Astrocyte (in vitro differentiated cells and primary cell): ENCODE data around the gene KCNH3. TPM values are rescaled to one million over a fixed set of nuclear protein-coding genes. Genes with fewer than 3 reads are reported as not detected.

Experiments
- DNase-seq: peaks from one replicate; pipeline ENCODE4 v3.0.0-alpha.2; 2010; ENCODE audit warnings: low read depth
- FAIRE-seq: peaks from 2 replicates; lab custom pipeline; 2011; peaks lifted over from hg19 to GRCh38; lab: Jason Lieb, UNC
- H2AFZ ChIP-seq: 2 replicates; pipeline ENCODE4 v1.6.0; 2012; ENCODE audit warnings: low read depth, low read length, inconsistent platforms
- H3K27ac ChIP-seq: 2 replicates; pipeline ENCODE4 v1.5.1; 2011; ENCODE audit warnings: low read depth, low read length, inconsistent platforms
- H3K27me3 ChIP-seq: 2 replicates; pipeline ENCODE4 v1.6.0; 2011; ENCODE audit warnings: low read length, inconsistent platforms; ENCODE audit not compliant: insufficient read depth
- H3K36me3 ChIP-seq: 2 replicates; pipeline ENCODE4 v1.5.1; 2011; ENCODE audit warnings: low read length, inconsistent platforms; ENCODE audit not compliant: insufficient read depth
- H3K4me1 ChIP-seq: 2 replicates; pipeline ENCODE4 v1.5.1; 2011; ENCODE audit warnings: low read length, inconsistent platforms; ENCODE audit not compliant: insufficient read depth
- H3K4me2 ChIP-seq: 2 replicates; pipeline ENCODE4 v1.6.0; 2012; ENCODE audit warnings: low read length, inconsistent platforms
- H3K4me3 ChIP-seq: 2 replicates; pipeline ENCODE4 v1.5.1; 2011; ENCODE audit warnings: low read depth, mild to moderate bottlenecking, low read length, inconsistent platforms; ENCODE audit not compliant: insufficient read depth
- H3K79me2 ChIP-seq: 2 replicates; pipeline ENCODE4 v1.6.0; 2012; ENCODE audit warnings: mild to moderate bottlenecking, low read length, inconsistent platforms; ENCODE audit not compliant: insufficient read depth
- H3K9ac ChIP-seq: 2 replicates; pipeline ENCODE4 v1.6.0; 2012; ENCODE audit warnings: mild to moderate bottlenecking, low read length, inconsistent platforms
- H3K9me3 ChIP-seq: 2 replicates; pipeline ENCODE4 v1.5.1; 2012; ENCODE audit warnings: low read depth, mild to moderate bottlenecking, low read length, inconsistent platforms; ENCODE audit not compliant: insufficient read depth
- H4K20me1 ChIP-seq: 2 replicates; pipeline ENCODE4 v1.6.0; 2012; ENCODE audit warnings: low read length, inconsistent platforms; ENCODE audit not compliant: insufficient read depth
- H3K27ac Mint-ChIP-seq: one replicate; pipeline ENCODE4 v1.8.0; 2021; ENCODE audit warnings: mild to moderate bottlenecking, mixed read lengths; ENCODE audit not compliant: unreplicated experiment
- H3K27me3 Mint-ChIP-seq: one replicate; pipeline ENCODE4 v1.8.0; 2021; ENCODE audit warnings: low read depth, mixed read lengths; ENCODE audit not compliant: unreplicated experiment
- H3K36me3 Mint-ChIP-seq: one replicate; pipeline ENCODE4 v1.8.0; 2021; ENCODE audit warnings: low read depth, mixed read lengths; ENCODE audit not compliant: unreplicated experiment
- H3K4me1 Mint-ChIP-seq: one replicate; pipeline ENCODE4 v1.8.0; 2021; ENCODE audit warnings: low read depth, mixed read lengths; ENCODE audit not compliant: unreplicated experiment
- H3K4me3 Mint-ChIP-seq: one replicate; pipeline ENCODE4 v1.8.0; 2021; ENCODE audit warnings: mild to moderate bottlenecking, moderate library complexity, mixed read lengths; ENCODE audit not compliant: unreplicated experiment
- H3K9me3 Mint-ChIP-seq: one replicate; pipeline ENCODE4 v1.8.0; 2021; ENCODE audit warnings: mild to moderate bottlenecking, mixed read lengths; ENCODE audit not compliant: unreplicated experiment
- CTCF ChIP-seq: IDR thresholded peaks from 2 replicates; pipeline ENCODE4 v1.5.1; 2011; ENCODE audit warnings: low read depth, mild to moderate bottlenecking, inconsistent platforms, low read length, moderate library complexity; ENCODE audit not compliant: insufficient read depth
- EZH2 ChIP-seq: IDR thresholded peaks from 2 replicates; pipeline ENCODE4 v1.6.1; 2012; ENCODE audit warnings: mild to moderate bottlenecking, low read length, inconsistent platforms; ENCODE audit not compliant: insufficient read depth
- total RNA-seq: library from RNA; stranded (reverse); gene quantifications from 2 replicates; pipeline ENCODE4 v1.2.1, GENCODE V29; 2021

KCNH3 gene
- total RNA-seq, 1 donor from 2014 or later, result not detected

GRCh38 chr12:49541911-49542505, 3.2 kb downstream of the KCNH3 start:
- H3K36me3 Mint-ChIP-seq, result peaks cover 2% of the 10 kb centered on the region
- H3K4me3 ChIP-seq, result no peak overlapping the region
- H3K79me2 ChIP-seq, result no peaks in the 10 kb centered on the region
- H3K27me3 Mint-ChIP-seq, result peaks cover 81% of the 10 kb centered on the region
- no peaks in the 10 kb centered on the region for H3K9me3 ChIP-seq
- H2AFZ ChIP-seq, result no peak overlapping the region
- no peak for TF ChIP-seq EZH2
- TF ChIP-seq CTCF, result no peak
- H3K27me3 ChIP-seq, result peaks cover 52% of the 10 kb centered on the region
- no peak overlapping the region for H3K4me3 Mint-ChIP-seq
- H3K36me3 ChIP-seq, result no peaks in the 10 kb centered on the region
- FAIRE-seq (no peak), DNase-seq (no peak)
- H3K27ac Mint-ChIP-seq, result no peak overlapping the region
- H3K4me1 ChIP-seq, result peaks cover 13% of the 10 kb centered on the region
- peaks cover 2% of the 10 kb centered on the region for H3K4me1 Mint-ChIP-seq
- no peak overlapping the region for H3K9ac ChIP-seq
- H3K9me3 Mint-ChIP-seq, result peaks cover 3% of the 10 kb centered on the region
- peaks cover 9% of the 10 kb centered on the region for H4K20me1 ChIP-seq
- H3K4me2 ChIP-seq, result no peak overlapping the region
- H3K27ac ChIP-seq, result no peak overlapping the region

- peaks cover 80% of the 10 kb centered on the region for H3K27me3 Mint-ChIP-seq
- H3K36me3 Mint-ChIP-seq, result peaks cover 2% of the 10 kb centered on the region
- H3K27me3 ChIP-seq, result peaks cover 47% of the 10 kb centered on the region
Measured at GRCh38 chr12:49542592-49543160, 3.8 kb downstream of the KCNH3 start.

More at GRCh38 chr12:49542592-49543160, 3.8 kb downstream of the KCNH3 start:
- no peaks in the 10 kb centered on the region for H3K36me3 ChIP-seq
- H3K4me3 ChIP-seq, result no peak overlapping the region
- peaks cover 2% of the 10 kb centered on the region for H3K4me1 Mint-ChIP-seq
- H3K4me1 ChIP-seq, result peaks cover 8% of the 10 kb centered on the region
- H3K9me3 Mint-ChIP-seq, result peaks cover 3% of the 10 kb centered on the region
- no peak overlapping the region for H3K27ac ChIP-seq
- no peak overlapping the region for H3K9ac ChIP-seq
- no peaks in the 10 kb centered on the region for H3K9me3 ChIP-seq
- H3K79me2 ChIP-seq, result no peaks in the 10 kb centered on the region
- H2AFZ ChIP-seq, result no peak overlapping the region
- H3K4me3 Mint-ChIP-seq, result no peak overlapping the region
- DNase-seq (no peak), FAIRE-seq (no peak)
- peaks cover 5% of the 10 kb centered on the region for H4K20me1 ChIP-seq
- H3K4me2 ChIP-seq, result no peak overlapping the region
- TF ChIP-seq CTCF (no peak), EZH2 (no peak)
- H3K27ac Mint-ChIP-seq, result no peak overlapping the region
